GM12878 (cell line): ENCODE measurements around the gene ARSI. TPM values are rescaled to one million over a fixed set of nuclear protein-coding genes. Genes with fewer than 3 reads are reported as not detected.

ENCODE experiments used
- ATAC-seq: fragments of 200-7000 bp; cut with Tn5 transposase; 3 replicates; pipeline ENCODE4 v1.9.1; 2020; ENCODE audit warnings: mild to moderate bottlenecking, moderate library complexity
- BruUV-seq: library from RNA; stranded (reverse); fragments of 400-500 nt; replicated peaks from 2 replicates; lab custom pipeline; 2021; lab: Mats Ljungman, UMichigan
- CTCF ChIA-PET: fragments of 300-600 bp; sonication (Branson Sonifier 250); formaldehyde crosslinking; extraction: SDS; loops from one replicate; lab custom pipeline; 2021; ENCODE audit warnings: inconsistent platforms; lab: Yijun Ruan, JAX
- POLR2A ChIA-PET: fragments of 350-600 bp; formaldehyde crosslinking; extraction: SDS; loops from one replicate; lab custom pipeline; 2021; ENCODE audit warnings: inconsistent platforms; lab: Charles Lee
- RAD21 ChIA-PET: fragments of 300-600 bp; sonication (Branson Sonifier 250); formaldehyde crosslinking; loops from one replicate; lab custom pipeline; 2023; ENCODE audit warnings: antibody characterized with exemption; ENCODE audit not compliant: unreplicated experiment; lab: Charles Lee
- SMC1A ChIA-PET: fragments of 300-600 bp; sonication (Branson Sonifier 250); formaldehyde crosslinking; loops from one replicate; lab custom pipeline; 2023; ENCODE audit not compliant: unreplicated experiment, uncharacterized antibody; lab: Charles Lee
- DNase-seq: peaks from one replicate; pipeline ENCODE4 v3.0.0-alpha.2; 2011; ENCODE audit warnings: low read depth, low spot score
- FAIRE-seq: peaks from 3 replicates; lab custom pipeline; 2011; peaks lifted over from hg19 to GRCh38; lab: Jason Lieb, UNC
- H2AFZ ChIP-seq: 2 replicates; pipeline ENCODE4 v1.6.0; 2011; ENCODE audit warnings: low read depth, low read length, control low read depth; ENCODE audit not compliant: control insufficient read depth
- H3K27ac ChIP-seq: 2 replicates; pipeline ENCODE4 v1.5.1; 2011; ENCODE audit warnings: control low read depth; ENCODE audit not compliant: control insufficient read depth, insufficient read depth
- H3K27me3 ChIP-seq, 2 experiments: replicated peaks in 1 of 2; 2 replicates each; pipeline versions ENCODE4 v1.6.0 to v1.6.1; 2011; ENCODE audit warnings: low read length in 1 of 2; ENCODE audit not compliant: control insufficient read depth in 2 of 2, insufficient read depth in 2 of 2
- H3K36me3 ChIP-seq, 2 experiments: 2 replicates each; pipeline ENCODE4 v1.5.1; 2011; ENCODE audit warnings: low read length in 1 of 2; ENCODE audit not compliant: control insufficient read depth in 2 of 2, insufficient read depth in 2 of 2
- H3K4me1 ChIP-seq: 2 replicates; pipeline ENCODE4 v1.6.1; 2011; ENCODE audit warnings: mild to moderate bottlenecking, low read length, moderate library complexity, mixed read lengths; ENCODE audit not compliant: control insufficient read depth, insufficient read depth
- H3K4me2 ChIP-seq: 2 replicates; pipeline ENCODE4 v1.6.0; 2011; ENCODE audit warnings: control low read depth; ENCODE audit not compliant: control insufficient read depth, insufficient read depth
- H3K4me3 ChIP-seq: fragments of 200-600 bp; sonication (generic); 2 replicates; pipeline ENCODE4 v1.5.1; 2016
- H3K79me2 ChIP-seq: 2 replicates; pipeline ENCODE4 v1.6.0; 2011; ENCODE audit warnings: low read length; ENCODE audit not compliant: control insufficient read depth, insufficient read depth
- H3K9ac ChIP-seq: 2 replicates; pipeline ENCODE4 v1.8.0; 2011; ENCODE audit warnings: low read length, control low read depth, mixed read lengths; ENCODE audit not compliant: control insufficient read depth, insufficient read depth
- H3K9me3 ChIP-seq: replicated peaks from 3 replicates; pipeline ENCODE4 v1.5.1; 2011; ENCODE audit warnings: mild to moderate bottlenecking, low read length; ENCODE audit not compliant: control insufficient read depth, insufficient read depth
- H4K20me1 ChIP-seq: 2 replicates; pipeline ENCODE4 v1.6.0; 2011; ENCODE audit not compliant: control insufficient read depth, insufficient read depth
- NR2C2 ChIP-seq: IDR thresholded peaks from 2 replicates; pipeline ENCODE4 v1.6.1; 2011; ENCODE audit warnings: borderline replicate concordance, low read depth; ENCODE audit not compliant: control insufficient read depth, insufficient read length
- NR2F1 ChIP-seq: fragments of 450-650 bp; conservative IDR thresholded peaks from 2 replicates; pipeline ENCODE4 v1.6.1; 2017; ENCODE audit warnings: mild to moderate bottlenecking
- PKNOX1 ChIP-seq: fragments of 450-650 bp; IDR thresholded peaks from 2 replicates; pipeline ENCODE4 v1.6.1; 2016; ENCODE audit warnings: mild to moderate bottlenecking
- PRDM15 ChIP-seq: fragments of 450-650 bp; formaldehyde crosslinking; IDR thresholded peaks from 2 replicates; pipeline ENCODE4 v1.4.0; 2020; ENCODE audit warnings: mild to moderate bottlenecking, moderate library complexity
- STAT1 ChIP-seq: fragments of 450-650 bp; conservative IDR thresholded peaks from 2 replicates; pipeline ENCODE4 v1.6.1; 2014; ENCODE audit warnings: antibody characterized with exemption, mild to moderate bottlenecking
- TCF3 ChIP-seq: IDR thresholded peaks from 2 replicates; pipeline ENCODE4 v1.6.1; 2012; ENCODE audit warnings: low read depth, mild to moderate bottlenecking, low read length, borderline replicate concordance; ENCODE audit not compliant: insufficient read depth
- WGBS: methylation state at CpG from one replicate; pipeline ENCODE4 v1.1.6; 2016; ENCODE audit warnings: low lambda C conversion rate; ENCODE audit not compliant: insufficient replicate concordance, insufficient coverage; ENCODE audit errors: missing lambda C conversion rate; 5-methylcytosine and 5-hydroxymethylcytosine counted together
- in situ Hi-C: fragments of 300-500 bp; cut with MboI; formaldehyde crosslinking; loops from 9 replicates; pipeline ENCODE4 v1.14.3; 2018; ENCODE audit warnings: mixed read lengths
- intact Hi-C: fragments of 100-400 bp; cut with micrococcal nuclease; formaldehyde crosslinking; loops from one replicate; pipeline ENCODE4 v1.14.2; 2022; ENCODE audit not compliant: unreplicated experiment
- polyA plus RNA-seq, 11 experiments: library from polyadenylated mRNA; depleted of rRNA in 4 of 11; unstranded in 6 of 11; stranded (reverse) in 5 of 11; fragments of >200 nt; fragmentation: Nextera tagmentation in 4 of 11; fragmentation: Illumina TruSeq in 1 of 11; extraction: Ambion mirVana in 4 of 11; extraction: Trizol in 1 of 11; gene quantifications; 1 replicate in 1 of 11; 2 replicates in 10 of 11; pipeline versions ENCODE4 v1.2.1 to v1.2.3, GENCODE V29; 2011 to 2016; ENCODE audit warnings: inconsistent platforms in 2 of 11, missing spikeins in 2 of 11, low read depth in 1 of 11
- total RNA-seq, 4 experiments: library from RNA; depleted of rRNA in 3 of 4; stranded (reverse); fragments of >200 nt in 3 of 4; fragmentation: Illumina TruSeq in 1 of 4; extraction: Trizol in 1 of 4; gene quantifications; 2 replicates each; pipeline versions ENCODE4 v1.2.1 to v1.2.3, GENCODE V29; 2013 to 2021
- TF ChIP-seq, protein P1 (sequence below): fragments of 450-650 bp; conservative IDR thresholded peaks from 2 replicates; pipeline ENCODE4 v1.6.1; 2017; ENCODE audit warnings: mild to moderate bottlenecking, moderate library complexity
- TF ChIP-seq, protein P2 (sequence below): fragments of 450-650 bp; IDR thresholded peaks from 2 replicates; pipeline ENCODE4 v1.6.1; 2017; ENCODE audit warnings: antibody characterized with exemption, mild to moderate bottlenecking, moderate library complexity

The ARSI gene
- total and polyA plus RNA-seq, 10 of the 15 experiments (the other 5 are each of a cell fraction or from before 2014, with no cell fraction given), result not detected

DNA sequence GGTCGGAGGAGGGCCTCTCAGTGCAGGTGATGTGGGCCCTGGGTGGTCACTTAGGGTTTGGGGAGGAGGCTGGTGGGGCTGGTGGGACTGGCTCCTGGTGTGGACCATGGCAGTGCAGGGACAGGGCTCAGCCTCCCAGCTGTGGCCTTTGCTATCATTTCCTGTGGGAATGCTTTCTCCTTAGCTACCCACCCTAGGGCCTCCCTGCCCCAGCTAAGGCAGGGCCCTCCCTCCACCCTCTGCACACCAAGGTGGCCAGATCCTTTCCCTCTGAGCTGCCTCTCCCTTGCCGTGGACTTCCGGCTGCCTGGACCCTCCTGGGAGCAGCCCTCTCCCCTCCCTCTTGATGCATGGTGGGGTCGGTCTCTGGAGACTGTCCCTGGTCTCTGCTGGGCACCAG lies 22.7 kb upstream of the ARSI start:
- intact Hi-C loops (no loop called here), in situ Hi-C loops (no loop called here)
- Histone ChIP-seq H3K27me3 (no peaks in the 10 kb centered on the region; a peak in 1 of 4 replicates), H3K4me2 (no peak overlapping the region), H4K20me1 (no peaks in the 10 kb centered on the region), H3K9me3 (no peaks in the 10 kb centered on the region), H2AFZ (no peak overlapping the region), H3K79me2 (no peaks in the 10 kb centered on the region), H3K9ac (no peak overlapping the region), H3K4me3 (no peak overlapping the region), H3K27ac (no peak overlapping the region), H3K36me3 (no peaks in the 10 kb centered on the region), H3K4me1 (no peaks in the 10 kb centered on the region)
- DNase-seq (no peak), ATAC-seq (no peak), FAIRE-seq (no peak)
- CTCF ChIA-PET, result interaction anchor here (0.6 to 0.8 kb wide), 2 partner anchors 9 to 631 kb away, joined by 3 read pairs; no protein-coding TSS in a partner anchor
- RAD21 ChIA-PET, result no interaction called here
- no peak for TF ChIP-seq NR2F1
- TF ChIP-seq, protein P1, sequence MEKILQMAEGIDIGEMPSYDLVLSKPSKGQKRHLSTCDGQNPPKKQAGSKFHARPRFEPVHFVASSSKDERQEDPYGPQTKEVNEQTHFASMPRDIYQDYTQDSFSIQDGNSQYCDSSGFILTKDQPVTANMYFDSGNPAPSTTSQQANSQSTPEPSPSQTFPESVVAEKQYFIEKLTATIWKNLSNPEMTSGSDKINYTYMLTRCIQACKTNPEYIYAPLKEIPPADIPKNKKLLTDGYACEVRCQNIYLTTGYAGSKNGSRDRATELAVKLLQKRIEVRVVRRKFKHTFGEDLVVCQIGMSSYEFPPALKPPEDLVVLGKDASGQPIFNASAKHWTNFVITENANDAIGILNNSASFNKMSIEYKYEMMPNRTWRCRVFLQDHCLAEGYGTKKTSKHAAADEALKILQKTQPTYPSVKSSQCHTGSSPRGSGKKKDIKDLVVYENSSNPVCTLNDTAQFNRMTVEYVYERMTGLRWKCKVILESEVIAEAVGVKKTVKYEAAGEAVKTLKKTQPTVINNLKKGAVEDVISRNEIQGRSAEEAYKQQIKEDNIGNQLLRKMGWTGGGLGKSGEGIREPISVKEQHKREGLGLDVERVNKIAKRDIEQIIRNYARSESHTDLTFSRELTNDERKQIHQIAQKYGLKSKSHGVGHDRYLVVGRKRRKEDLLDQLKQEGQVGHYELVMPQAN, result no peak
- no peak for TF ChIP-seq STAT1
- TF ChIP-seq, protein P2, sequence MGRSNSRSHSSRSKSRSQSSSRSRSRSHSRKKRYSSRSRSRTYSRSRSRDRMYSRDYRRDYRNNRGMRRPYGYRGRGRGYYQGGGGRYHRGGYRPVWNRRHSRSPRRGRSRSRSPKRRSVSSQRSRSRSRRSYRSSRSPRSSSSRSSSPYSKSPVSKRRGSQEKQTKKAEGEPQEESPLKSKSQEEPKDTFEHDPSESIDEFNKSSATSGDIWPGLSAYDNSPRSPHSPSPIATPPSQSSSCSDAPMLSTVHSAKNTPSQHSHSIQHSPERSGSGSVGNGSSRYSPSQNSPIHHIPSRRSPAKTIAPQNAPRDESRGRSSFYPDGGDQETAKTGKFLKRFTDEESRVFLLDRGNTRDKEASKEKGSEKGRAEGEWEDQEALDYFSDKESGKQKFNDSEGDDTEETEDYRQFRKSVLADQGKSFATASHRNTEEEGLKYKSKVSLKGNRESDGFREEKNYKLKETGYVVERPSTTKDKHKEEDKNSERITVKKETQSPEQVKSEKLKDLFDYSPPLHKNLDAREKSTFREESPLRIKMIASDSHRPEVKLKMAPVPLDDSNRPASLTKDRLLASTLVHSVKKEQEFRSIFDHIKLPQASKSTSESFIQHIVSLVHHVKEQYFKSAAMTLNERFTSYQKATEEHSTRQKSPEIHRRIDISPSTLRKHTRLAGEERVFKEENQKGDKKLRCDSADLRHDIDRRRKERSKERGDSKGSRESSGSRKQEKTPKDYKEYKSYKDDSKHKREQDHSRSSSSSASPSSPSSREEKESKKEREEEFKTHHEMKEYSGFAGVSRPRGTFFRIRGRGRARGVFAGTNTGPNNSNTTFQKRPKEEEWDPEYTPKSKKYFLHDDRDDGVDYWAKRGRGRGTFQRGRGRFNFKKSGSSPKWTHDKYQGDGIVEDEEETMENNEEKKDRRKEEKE, result no peak
- no peak for TF ChIP-seq TCF3
- TF ChIP-seq NR2C2, result no peak
- TF ChIP-seq PKNOX1, result no peak
- TF ChIP-seq PRDM15, result no peak
- WGBS, result 0% methylated on average over 4 of the region's 4 CpGs
- POLR2A ChIA-PET, result no interaction called here
- SMC1A ChIA-PET, result no interaction called here
- BruUV-seq, result no TSS peak
